Amygdala (tissue), 56 donors: ENCODE data around the gene ZNF182.
"Not testable (repeated sequence)": the region's sequence is repeated elsewhere in the genome, so short reads cannot be mapped to it uniquely, and the experiment has no call there.

Experiments
- DNase-seq, 56 donors: peaks; one replicate each; lab custom pipeline; 2025; lab: John Stamatoyannopoulos, UW

ZNF182 gene

GRCh38 chrX:48003758-48004457 lies at the start of gene ZNF182:
ZNF182 (minus strand) TSS chrX:48003989; CDS start chrX:48002609, 1,380 bp downstream.
- DNase-seq = peak; percentile 10 to 88 (median 69)

- no peak for DNase-seq
These were observed 43.1 kb upstream of the ZNF182 start for GRCh38 chrX:48046846-48047245.

- no peak for DNase-seq
These were observed 41.9 kb upstream of the ZNF182 start for GRCh38 chrX:48045410-48046311.

GRCh38 chrX:48043056-48043455 lies 39.3 kb upstream of the ZNF182 start:
- DNase-seq = no peak

GRCh38 chrX:48035891-48036290 lies 32.1 kb upstream of the ZNF182 start:
- no peak for DNase-seq

GRCh38 chrX:48030641-48031173 lies 26.9 kb upstream of the ZNF182 start:
- not testable (repeated sequence) for DNase-seq

GRCh38 chrX:48030237-48030636 lies 26.4 kb upstream of the ZNF182 start:
- no peak for DNase-seq

- DNase-seq = no peak
These were observed 24.3 kb upstream of the ZNF182 start for GRCh38 chrX:48028091-48028490.

GRCh38 chrX:48027545-48027944 lies 23.8 kb upstream of the ZNF182 start:
- not testable (repeated sequence) for DNase-seq

GRCh38 chrX:48025561-48025960 lies 21.8 kb upstream of the ZNF182 start:
- DNase-seq = peak in 22 of 56 donors; percentile 1 to 69 (median 8)

- no peak for DNase-seq
These were observed 18.9 kb upstream of the ZNF182 start for GRCh38 chrX:48022738-48023137.

GRCh38 chrX:48022100-48022499 lies 18.3 kb upstream of the ZNF182 start:
- DNase-seq = no peak

- DNase-seq = peak in 52 of 56 donors; percentile 4 to 85 (median 54)
These were observed 17.5 kb upstream of the ZNF182 start for GRCh38 chrX:48021026-48021900.

- DNase-seq = not testable (repeated sequence)
These were observed 16.7 kb upstream of the ZNF182 start for GRCh38 chrX:48020472-48020871.

GRCh38 chrX:48019892-48020291 lies 16.1 kb upstream of the ZNF182 start:
- DNase-seq = not testable (repeated sequence)

GRCh38 chrX:48016583-48017310 lies 13.0 kb upstream of the ZNF182 start:
- not testable (repeated sequence) for DNase-seq

GRCh38 chrX:48009445-48009960 lies 5.7 kb upstream of the ZNF182 start:
- DNase-seq = not testable (repeated sequence)

GRCh38 chrX:48006688-48007087 lies 2.9 kb upstream of the ZNF182 start, which contains the start of gene SPACA5:
SPACA5 (plus strand) TSS chrX:48006988; CDS start chrX:48007803, 815 bp downstream.
- not testable (repeated sequence) for DNase-seq

GRCh38 chrX:48003367-48003757 lies 427 bp downstream of the ZNF182 start:
- DNase-seq = peak in 1 of 56 donors; percentile 0
